Fibroblast of lung (primary cell): ENCODE measurements around the gene PLS1. TPM values are rescaled to one million over a fixed set of nuclear protein-coding genes. Genes with fewer than 3 reads are reported as not detected.

ENCODE experiments used
- DNase-seq, 2 donors: peaks; one replicate each; pipeline versions ENCODE4 v3.0.0 to v3.0.0-alpha.2; 2010; ENCODE audit warnings: low read depth in 2 of 2
- H2AFZ ChIP-seq: 2 replicates; pipeline ENCODE4 v1.5.1; 2012; ENCODE audit warnings: low read length, control low read depth, inconsistent platforms
- H3K27ac ChIP-seq: 2 replicates; pipeline ENCODE4 v1.5.1; 2011; ENCODE audit warnings: low read length, control low read depth; ENCODE audit not compliant: insufficient read depth
- H3K27me3 ChIP-seq: 2 replicates; pipeline ENCODE4 v1.5.1; 2011; ENCODE audit warnings: mild to moderate bottlenecking, low read length; ENCODE audit not compliant: control insufficient read depth, insufficient read depth
- H3K36me3 ChIP-seq: 2 replicates; pipeline ENCODE4 v1.5.1; 2011; ENCODE audit warnings: low read length; ENCODE audit not compliant: control insufficient read depth, insufficient read depth
- H3K4me1 ChIP-seq: 2 replicates; pipeline ENCODE4 v1.5.1; 2011; ENCODE audit warnings: low read length; ENCODE audit not compliant: control insufficient read depth, insufficient read depth; ENCODE audit errors: extremely low read depth
- H3K4me2 ChIP-seq: 2 replicates; pipeline ENCODE4 v1.5.1; 2011; ENCODE audit warnings: low read length, control low read depth; ENCODE audit not compliant: insufficient read depth; ENCODE audit errors: extremely low read depth
- H3K4me3 ChIP-seq, 4 experiments: fragments of 200-600 bp in 1 of 4; sonication (generic) in 1 of 4; replicated peaks in 1 of 4; 2 replicates each; pipeline ENCODE4 v1.5.1; 2011 to 2016; ENCODE audit warnings: low read length in 4 of 4, low read depth in 3 of 4, mild to moderate bottlenecking in 3 of 4, control low read depth in 2 of 4, inconsistent platforms in 1 of 4, mixed read lengths in 1 of 4; ENCODE audit not compliant: insufficient read depth in 1 of 4; ENCODE audit errors: control extremely low read depth in 1 of 4
- H3K79me2 ChIP-seq: 2 replicates; pipeline ENCODE4 v1.5.1; 2012; ENCODE audit warnings: mild to moderate bottlenecking, low read length, inconsistent platforms; ENCODE audit not compliant: control insufficient read depth, insufficient read depth
- H3K9ac ChIP-seq: 2 replicates; pipeline ENCODE4 v1.5.1; 2011; ENCODE audit warnings: mild to moderate bottlenecking, low read length, control low read depth; ENCODE audit not compliant: insufficient read depth
- H3K9me3 ChIP-seq: 2 replicates; pipeline ENCODE4 v1.5.1; 2012; ENCODE audit warnings: low read depth, low read length; ENCODE audit not compliant: control insufficient read depth, insufficient read depth
- H4K20me1 ChIP-seq: 2 replicates; pipeline ENCODE4 v1.5.1; 2011; ENCODE audit warnings: low read length; ENCODE audit not compliant: control insufficient read depth, insufficient read depth; ENCODE audit errors: extremely low read depth
- CTCF ChIP-seq, 2 donors: IDR thresholded peaks in 1 of 2; conservative IDR thresholded peaks in 1 of 2; 1 replicate in 1 of 2; 2 replicates in 1 of 2; pipeline ENCODE4 v1.5.1; 2011 to 2012; ENCODE audit warnings: low read length in 2 of 2, control low read depth in 1 of 2, inconsistent platforms in 1 of 2, low read depth in 1 of 2, mild to moderate bottlenecking in 1 of 2
- EZH2 ChIP-seq: IDR thresholded peaks from 2 replicates; pipeline ENCODE4 v1.5.1; 2012; ENCODE audit warnings: low read length, control low read depth, mild to moderate bottlenecking; ENCODE audit errors: missing control alignments
- polyA plus RNA-seq, 2 donors: library from polyadenylated mRNA; depleted of rRNA in 1 of 2; stranded (reverse) in 1 of 2; unstranded in 1 of 2; fragments of >200 nt; gene quantifications; 2 replicates each; pipeline ENCODE4 v1.2.1, GENCODE V29; 2011 to 2012; ENCODE audit warnings: missing spikeins in 1 of 2
- total RNA-seq: library from RNA; depleted of rRNA; stranded (reverse); fragments of >200 nt; gene quantifications from 2 replicates; pipeline ENCODE4 v1.2.1, GENCODE V29; 2014

PLS1 gene
- total and polyA plus RNA-seq, 2 donors (not counting 1 experiment from before 2014, with no cell fraction given): 0.59 to 0.83 TPM

- Histone ChIP-seq H3K79me2 (no peaks in the 10 kb centered on the region), H3K9me3 (no peaks in the 10 kb centered on the region), H3K36me3 (no peaks in the 10 kb centered on the region), H2AFZ (no peak overlapping the region), H3K4me3 (no peak overlapping the region), H3K4me2 (no peak overlapping the region), H3K27ac (no peak overlapping the region), H3K9ac (no peak overlapping the region), H3K27me3 (no peaks in the 10 kb centered on the region), H3K4me1 (no peaks in the 10 kb centered on the region), H4K20me1 (no peaks in the 10 kb centered on the region)
- no peak for DNase-seq
- no peak for TF ChIP-seq CTCF (conservative IDR thresholded peaks at IDR 0.05 in 1 of 2, IDR thresholded peaks at IDR 0.05 in 1 of 2; ENCODE audit: low read depth in 1 of 2, low read length in 2 of 2)
- TF ChIP-seq EZH2: no peak
These were observed 73.9 kb downstream of the PLS1 start for GRCh38 chr3:142670120-142670519.

DNA sequence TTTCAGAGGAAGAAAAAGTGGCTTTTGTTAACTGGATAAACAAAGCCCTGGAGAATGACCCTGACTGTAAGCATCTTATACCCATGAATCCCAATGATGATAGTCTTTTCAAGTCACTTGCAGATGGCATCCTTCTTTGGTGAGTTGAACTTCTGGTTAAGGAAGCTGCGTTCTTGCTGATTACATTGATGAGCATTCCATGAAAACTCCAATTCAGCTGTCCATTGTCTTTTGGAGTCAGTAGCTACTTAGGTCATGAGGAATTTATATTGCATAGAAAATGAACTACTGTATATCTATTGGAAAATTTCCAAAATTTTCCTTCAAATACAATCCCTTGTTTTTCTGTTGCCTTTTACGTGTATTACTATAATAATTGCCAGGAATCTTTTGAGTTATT is 80.0 kb downstream of the PLS1 start:
- H3K9me3 ChIP-seq: no peaks in the 10 kb centered on the region
- H4K20me1 ChIP-seq: no peaks in the 10 kb centered on the region
- no peaks in the 10 kb centered on the region for H3K36me3 ChIP-seq
- TF ChIP-seq CTCF (conservative IDR thresholded peaks at IDR 0.05 in 1 of 2, IDR thresholded peaks at IDR 0.05 in 1 of 2; ENCODE audit: low read depth in 1 of 2, low read length in 2 of 2): no peak
- no peak for TF ChIP-seq EZH2
- no peak overlapping the region for H3K4me3 ChIP-seq
- no peaks in the 10 kb centered on the region for H3K4me1 ChIP-seq
- H3K9ac ChIP-seq: no peak overlapping the region
- no peak overlapping the region for H2AFZ ChIP-seq
- no peak overlapping the region for H3K4me2 ChIP-seq
- H3K27ac ChIP-seq: no peak overlapping the region
- H3K79me2 ChIP-seq: no peaks in the 10 kb centered on the region
- no peaks in the 10 kb centered on the region for H3K27me3 ChIP-seq
- no peak for DNase-seq

DNA sequence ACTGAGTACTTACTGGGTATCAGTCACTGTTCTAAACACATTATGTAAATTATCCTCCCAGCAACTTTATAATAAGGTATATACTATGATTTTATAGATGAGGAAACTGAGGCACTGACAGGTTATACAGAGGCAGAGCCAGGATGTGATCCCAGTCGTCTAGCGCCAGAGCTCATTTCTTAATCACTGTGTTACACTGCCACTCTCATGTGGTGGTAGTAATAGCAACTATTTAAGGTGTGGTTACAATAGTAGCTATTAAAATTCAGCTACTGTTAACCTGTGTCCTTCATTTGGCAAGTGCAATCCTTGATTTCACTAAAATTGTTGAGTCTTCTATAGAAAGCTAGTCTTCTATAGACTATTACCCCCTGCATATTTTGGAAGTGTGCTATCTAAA is 84.5 kb downstream of the PLS1 start:
- no peak overlapping the region for H3K9ac ChIP-seq
- no peaks in the 10 kb centered on the region for H3K36me3 ChIP-seq
- TF ChIP-seq EZH2 (no peak), CTCF (conservative IDR thresholded peaks at IDR 0.05 in 1 of 2, IDR thresholded peaks at IDR 0.05 in 1 of 2; ENCODE audit: low read depth in 1 of 2, low read length in 2 of 2) (no peak)
- H3K4me1 ChIP-seq: no peaks in the 10 kb centered on the region
- H3K9me3 ChIP-seq: no peaks in the 10 kb centered on the region
- no peak overlapping the region for H3K4me3 ChIP-seq
- H3K27ac ChIP-seq: no peak overlapping the region
- no peaks in the 10 kb centered on the region for H3K79me2 ChIP-seq
- H4K20me1 ChIP-seq: no peaks in the 10 kb centered on the region
- no peak for DNase-seq
- H3K4me2 ChIP-seq: no peak overlapping the region
- no peaks in the 10 kb centered on the region for H3K27me3 ChIP-seq
- no peak overlapping the region for H2AFZ ChIP-seq
